ENCODE data around the gene SLC35F3.

DNA sequence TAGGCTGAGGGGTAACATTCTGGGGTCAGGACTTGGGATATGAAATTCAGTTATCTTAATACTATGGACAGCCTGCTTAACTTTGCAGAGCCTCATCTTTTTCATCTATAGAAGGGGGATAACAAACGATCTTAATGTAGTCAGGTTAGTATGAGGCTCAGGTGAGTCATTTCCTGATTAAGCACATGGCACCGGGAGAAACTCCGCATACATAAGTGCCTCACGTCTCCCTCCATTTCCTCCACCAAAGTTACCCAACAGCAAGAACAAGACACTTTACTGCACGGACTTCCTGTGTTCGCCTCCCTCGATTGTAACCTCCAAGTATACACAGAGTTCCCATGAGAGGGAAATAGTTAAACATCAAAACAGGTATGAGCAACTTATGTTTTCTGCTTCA lies 356.1 kb downstream of the SLC35F3 start:
- TF ChIP-seq POLR2AphosphoS5 (IDR thresholded peaks at IDR 0.05): no peak
- TF ChIP-seq, protein P1, sequence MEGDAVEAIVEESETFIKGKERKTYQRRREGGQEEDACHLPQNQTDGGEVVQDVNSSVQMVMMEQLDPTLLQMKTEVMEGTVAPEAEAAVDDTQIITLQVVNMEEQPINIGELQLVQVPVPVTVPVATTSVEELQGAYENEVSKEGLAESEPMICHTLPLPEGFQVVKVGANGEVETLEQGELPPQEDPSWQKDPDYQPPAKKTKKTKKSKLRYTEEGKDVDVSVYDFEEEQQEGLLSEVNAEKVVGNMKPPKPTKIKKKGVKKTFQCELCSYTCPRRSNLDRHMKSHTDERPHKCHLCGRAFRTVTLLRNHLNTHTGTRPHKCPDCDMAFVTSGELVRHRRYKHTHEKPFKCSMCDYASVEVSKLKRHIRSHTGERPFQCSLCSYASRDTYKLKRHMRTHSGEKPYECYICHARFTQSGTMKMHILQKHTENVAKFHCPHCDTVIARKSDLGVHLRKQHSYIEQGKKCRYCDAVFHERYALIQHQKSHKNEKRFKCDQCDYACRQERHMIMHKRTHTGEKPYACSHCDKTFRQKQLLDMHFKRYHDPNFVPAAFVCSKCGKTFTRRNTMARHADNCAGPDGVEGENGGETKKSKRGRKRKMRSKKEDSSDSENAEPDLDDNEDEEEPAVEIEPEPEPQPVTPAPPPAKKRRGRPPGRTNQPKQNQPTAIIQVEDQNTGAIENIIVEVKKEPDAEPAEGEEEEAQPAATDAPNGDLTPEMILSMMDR (IDR thresholded peaks at IDR 0.05): no peak
